Panc1 (cell line): Measurements from ENCODE around the gene FAM50B. TPM values are rescaled to one million over a fixed set of nuclear protein-coding genes. Genes with fewer than 3 reads are reported as not detected.

ENCODE experiments used
- ATAC-seq: fragments of 200-7000 bp; cut with Tn5 transposase; 2 replicates; pipeline ENCODE4 v1.9.1; 2020; ENCODE audit warnings: mild to moderate bottlenecking, moderate library complexity
- BruUV-seq: library from RNA; stranded (reverse); fragments of 400-500 nt; replicated peaks from 2 replicates; lab custom pipeline; 2021; lab: Mats Ljungman, UMichigan
- CTCF ChIA-PET: fragments of 300-600 bp; sonication (Branson Sonifier 250); formaldehyde crosslinking; loops from one replicate; lab custom pipeline; 2022; ENCODE audit warnings: antibody characterized with exemption; lab: Charles Lee
- POLR2A ChIA-PET: fragments of 300-600 bp; sonication (Branson Sonifier 250); formaldehyde crosslinking; loops from one replicate; lab custom pipeline; 2022; ENCODE audit warnings: antibody characterized with exemption; lab: Charles Lee
- DNase-seq: peaks from one replicate; pipeline ENCODE4 v3.0.0-alpha.2; 2010; ENCODE audit warnings: low read depth, low spot score
- H3K27ac ChIP-seq: 2 replicates; pipeline ENCODE4 v1.5.1; 2011; ENCODE audit warnings: mild to moderate bottlenecking, low read length, inconsistent platforms
- H3K27me3 ChIP-seq: fragments of 200-500 bp; sonication (Bioruptor generic); 2 replicates; pipeline ENCODE4 v1.6.0; 2014; ENCODE audit warnings: low read length, inconsistent platforms; ENCODE audit not compliant: control insufficient read depth, insufficient read depth
- H3K36me3 ChIP-seq: fragments of 200-500 bp; sonication (Bioruptor generic); 2 replicates; pipeline ENCODE4 v1.5.1; 2014; ENCODE audit warnings: inconsistent platforms, mild to moderate bottlenecking, low read length, moderate library complexity; ENCODE audit not compliant: control insufficient read depth, insufficient read depth
- H3K4me1 ChIP-seq: 2 replicates; pipeline ENCODE4 v1.5.1; 2011; ENCODE audit warnings: inconsistent platforms, mild to moderate bottlenecking, low read length, moderate library complexity; ENCODE audit not compliant: control insufficient read depth, insufficient read depth
- H3K4me3 ChIP-seq, 2 experiments: 2 replicates each; pipeline ENCODE4 v1.5.1; 2011 to 2012; ENCODE audit warnings: low read depth in 2 of 2, low read length in 2 of 2, mild to moderate bottlenecking in 2 of 2, inconsistent platforms in 1 of 2, moderate library complexity in 1 of 2
- H3K9me3 ChIP-seq: fragments of 200-500 bp; sonication (Bioruptor generic); 2 replicates; pipeline ENCODE4 v1.5.1; 2014; ENCODE audit warnings: low read depth, mild to moderate bottlenecking, inconsistent platforms, low read length, moderate library complexity; ENCODE audit not compliant: control insufficient read depth, insufficient read depth
- POLR2AphosphoS5 ChIP-seq: IDR thresholded peaks from 2 replicates; pipeline ENCODE4 v1.6.1; 2012; ENCODE audit warnings: mild to moderate bottlenecking, low read depth, low read length, moderate library complexity
- SIN3A ChIP-seq: IDR thresholded peaks from 2 replicates; pipeline ENCODE4 v1.6.1; 2012; ENCODE audit warnings: low read depth, mild to moderate bottlenecking, low read length, moderate library complexity, borderline replicate concordance; ENCODE audit not compliant: insufficient read depth
- TCF7L2 ChIP-seq: IDR thresholded peaks from 2 replicates; pipeline ENCODE4 v1.6.1; 2011; ENCODE audit warnings: mild to moderate bottlenecking, low read depth, low read length, inconsistent platforms
- in situ Hi-C: cut with HindIII; loops from 2 replicates; pipeline ENCODE4 v1.10.0; 2016; ENCODE audit warnings: low sequenced_read_pairs, low pct_unique_long_range_greater_than_20kb
- intact Hi-C: fragments of 100-400 bp; cut with micrococcal nuclease; formaldehyde crosslinking; loops from one replicate; pipeline ENCODE4 v1.10.0; 2022; ENCODE audit not compliant: unreplicated experiment
- total RNA-seq: library from RNA; stranded (reverse); gene quantifications from one replicate; pipeline ENCODE4 v1.2.1, GENCODE V29; 2021; ENCODE audit not compliant: unreplicated experiment
- TF ChIP-seq, protein P1 (sequence below), 2 experiments: IDR thresholded peaks; 2 replicates each; pipeline ENCODE4 v1.6.1; 2011 to 2012; ENCODE audit warnings: low read depth in 2 of 2, control low read depth in 1 of 2, low read length in 1 of 2, mild to moderate bottlenecking in 1 of 2, moderate library complexity in 1 of 2; ENCODE audit not compliant: insufficient read depth in 1 of 2
- TF ChIP-seq, protein P2 (sequence below): fragments of 450-650 bp; IDR thresholded peaks from 2 replicates; pipeline ENCODE4 v1.5.1; 2017; ENCODE audit warnings: mild to moderate bottlenecking

Gene FAM50B
- total RNA-seq, 1 experiment from 2014 or later: not detected

GRCh38 chr6:3835055-3835731 lies 14.0 kb upstream of the FAM50B start:
- POLR2A ChIA-PET: interaction anchor here (0.6 kb wide), 1 partner anchor 106 kb away, joined by 4 read pairs; no protein-coding TSS in a partner anchor
- intact Hi-C loops: no loop called here

DNA sequence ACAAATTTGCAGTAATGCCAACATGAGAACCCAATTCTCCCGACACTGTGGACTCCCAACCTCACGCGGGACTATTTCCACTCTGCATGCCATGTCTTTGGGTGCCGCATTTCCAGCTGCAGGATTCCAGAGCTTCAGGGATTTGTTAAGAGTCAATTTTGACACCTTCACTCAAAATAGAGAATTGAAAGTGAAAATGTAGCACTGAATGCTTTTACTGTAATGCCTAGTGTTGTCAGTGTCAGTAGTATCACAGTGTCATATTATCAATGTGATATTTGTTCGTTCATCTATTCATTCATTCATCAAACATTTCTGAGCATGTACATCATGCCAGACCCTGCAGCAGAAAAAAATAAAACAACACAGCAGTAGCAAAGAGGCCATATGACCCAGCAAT lies 13.4 kb upstream of the FAM50B start:
- intact Hi-C loops: no loop called here
- no peak overlapping the region for H3K4me3 ChIP-seq
- BruUV-seq: no TSS peak
- no peaks in the 10 kb centered on the region for H3K36me3 ChIP-seq
- no peaks in the 10 kb centered on the region for H3K9me3 ChIP-seq
- H3K4me1 ChIP-seq: no peaks in the 10 kb centered on the region
- no peak for DNase-seq
- ATAC-seq: no peak
- no peak overlapping the region for H3K27ac ChIP-seq
- TF ChIP-seq TCF7L2 (no peak), POLR2AphosphoS5 (no peak), SIN3A (no peak)
- TF ChIP-seq, protein P1, sequence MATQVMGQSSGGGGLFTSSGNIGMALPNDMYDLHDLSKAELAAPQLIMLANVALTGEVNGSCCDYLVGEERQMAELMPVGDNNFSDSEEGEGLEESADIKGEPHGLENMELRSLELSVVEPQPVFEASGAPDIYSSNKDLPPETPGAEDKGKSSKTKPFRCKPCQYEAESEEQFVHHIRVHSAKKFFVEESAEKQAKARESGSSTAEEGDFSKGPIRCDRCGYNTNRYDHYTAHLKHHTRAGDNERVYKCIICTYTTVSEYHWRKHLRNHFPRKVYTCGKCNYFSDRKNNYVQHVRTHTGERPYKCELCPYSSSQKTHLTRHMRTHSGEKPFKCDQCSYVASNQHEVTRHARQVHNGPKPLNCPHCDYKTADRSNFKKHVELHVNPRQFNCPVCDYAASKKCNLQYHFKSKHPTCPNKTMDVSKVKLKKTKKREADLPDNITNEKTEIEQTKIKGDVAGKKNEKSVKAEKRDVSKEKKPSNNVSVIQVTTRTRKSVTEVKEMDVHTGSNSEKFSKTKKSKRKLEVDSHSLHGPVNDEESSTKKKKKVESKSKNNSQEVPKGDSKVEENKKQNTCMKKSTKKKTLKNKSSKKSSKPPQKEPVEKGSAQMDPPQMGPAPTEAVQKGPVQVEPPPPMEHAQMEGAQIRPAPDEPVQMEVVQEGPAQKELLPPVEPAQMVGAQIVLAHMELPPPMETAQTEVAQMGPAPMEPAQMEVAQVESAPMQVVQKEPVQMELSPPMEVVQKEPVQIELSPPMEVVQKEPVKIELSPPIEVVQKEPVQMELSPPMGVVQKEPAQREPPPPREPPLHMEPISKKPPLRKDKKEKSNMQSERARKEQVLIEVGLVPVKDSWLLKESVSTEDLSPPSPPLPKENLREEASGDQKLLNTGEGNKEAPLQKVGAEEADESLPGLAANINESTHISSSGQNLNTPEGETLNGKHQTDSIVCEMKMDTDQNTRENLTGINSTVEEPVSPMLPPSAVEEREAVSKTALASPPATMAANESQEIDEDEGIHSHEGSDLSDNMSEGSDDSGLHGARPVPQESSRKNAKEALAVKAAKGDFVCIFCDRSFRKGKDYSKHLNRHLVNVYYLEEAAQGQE (IDR thresholded peaks at IDR 0.05; ENCODE audit: insufficient read depth in 1 of 2, low read depth in 2 of 2, low read length in 1 of 2): no peak
- TF ChIP-seq, protein P2, sequence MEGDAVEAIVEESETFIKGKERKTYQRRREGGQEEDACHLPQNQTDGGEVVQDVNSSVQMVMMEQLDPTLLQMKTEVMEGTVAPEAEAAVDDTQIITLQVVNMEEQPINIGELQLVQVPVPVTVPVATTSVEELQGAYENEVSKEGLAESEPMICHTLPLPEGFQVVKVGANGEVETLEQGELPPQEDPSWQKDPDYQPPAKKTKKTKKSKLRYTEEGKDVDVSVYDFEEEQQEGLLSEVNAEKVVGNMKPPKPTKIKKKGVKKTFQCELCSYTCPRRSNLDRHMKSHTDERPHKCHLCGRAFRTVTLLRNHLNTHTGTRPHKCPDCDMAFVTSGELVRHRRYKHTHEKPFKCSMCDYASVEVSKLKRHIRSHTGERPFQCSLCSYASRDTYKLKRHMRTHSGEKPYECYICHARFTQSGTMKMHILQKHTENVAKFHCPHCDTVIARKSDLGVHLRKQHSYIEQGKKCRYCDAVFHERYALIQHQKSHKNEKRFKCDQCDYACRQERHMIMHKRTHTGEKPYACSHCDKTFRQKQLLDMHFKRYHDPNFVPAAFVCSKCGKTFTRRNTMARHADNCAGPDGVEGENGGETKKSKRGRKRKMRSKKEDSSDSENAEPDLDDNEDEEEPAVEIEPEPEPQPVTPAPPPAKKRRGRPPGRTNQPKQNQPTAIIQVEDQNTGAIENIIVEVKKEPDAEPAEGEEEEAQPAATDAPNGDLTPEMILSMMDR: no peak
- POLR2A ChIA-PET: no interaction called here
- H3K27me3 ChIP-seq: no peaks in the 10 kb centered on the region
- CTCF ChIA-PET: interaction anchor here (0.6 kb wide), 1 partner anchor 27 kb away, joined by 5 read pairs; no protein-coding TSS in a partner anchor
- in situ Hi-C loops: no loop called here

More at GRCh38 chr6:3835055-3835731, 14.0 kb upstream of the FAM50B start:
- Histone ChIP-seq H3K4me1 (no peaks in the 10 kb centered on the region), H3K27ac (0 out of 2 replicates have a peak overlapping the region, but pooled peaks have one; percentile 4), H3K27me3 (no peaks in the 10 kb centered on the region), H3K36me3 (no peaks in the 10 kb centered on the region), H3K4me3 (no peak overlapping the region), H3K9me3 (no peaks in the 10 kb centered on the region)
- DNase-seq (no peak), ATAC-seq (no peak)
- TF ChIP-seq TCF7L2 (no peak), POLR2AphosphoS5 (no peak), SIN3A (no peak)
- TF ChIP-seq, protein P2: peak; percentile 26; the same call in 1 of the 2 replicates
- BruUV-seq: no TSS peak
- in situ Hi-C loops: no loop called here
- CTCF ChIA-PET: interaction anchor here (0.6 kb wide), 1 partner anchor 28 kb away, joined by 5 read pairs; no protein-coding TSS in a partner anchor
